ENCODE measurements around the gene SYT1. TPM values are rescaled to one million over a fixed set of nuclear protein-coding genes. Genes with fewer than 3 reads are reported as not detected.

Gene SYT1
- total and polyA plus RNA-seq, 9 donors: 0.45 to 18.3 (median 9.7) TPM

DNA sequence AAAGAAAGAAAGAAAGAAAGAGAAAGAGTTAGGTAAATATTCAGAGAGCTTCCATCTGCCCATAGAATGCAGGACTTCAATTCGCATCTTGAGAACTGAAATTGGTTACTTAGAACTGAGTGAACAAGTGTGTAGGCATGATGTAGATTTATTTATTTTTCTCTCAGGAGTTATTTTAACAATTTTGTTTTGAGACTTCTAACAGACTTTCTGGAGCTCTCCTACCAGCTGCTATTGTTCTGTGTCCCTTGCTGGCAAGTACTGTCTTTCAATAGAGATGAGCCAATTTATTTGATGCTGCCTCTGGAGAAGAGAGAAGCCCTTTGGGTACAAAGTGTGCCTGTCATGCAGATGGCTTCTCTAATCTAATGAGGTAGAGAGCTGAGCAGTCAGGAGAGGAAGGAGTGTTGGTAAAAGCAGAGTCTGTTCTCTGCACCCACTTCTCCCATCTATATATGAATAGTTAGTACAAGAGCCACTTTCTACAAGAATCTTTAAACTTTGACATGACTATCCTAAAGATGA, 67.0 kb downstream of the SYT1 start:
- intact Hi-C loops (cut with DNase I): no loop called here
- no peak overlapping the region for H3K27ac ChIP-seq
- DNase-seq: no peak
- no peaks in the 10 kb centered on the region for H3K27me3 ChIP-seq
- no peak overlapping the region for H3K4me3 ChIP-seq
- no peaks in the 10 kb centered on the region for H3K4me1 ChIP-seq (ENCODE audit: insufficient read depth)
- TF ChIP-seq EP300 (IDR thresholded peaks at IDR 0.05) (no peak), POLR2A (IDR thresholded peaks at IDR 0.05) (no peak)
- TF ChIP-seq, protein P1, sequence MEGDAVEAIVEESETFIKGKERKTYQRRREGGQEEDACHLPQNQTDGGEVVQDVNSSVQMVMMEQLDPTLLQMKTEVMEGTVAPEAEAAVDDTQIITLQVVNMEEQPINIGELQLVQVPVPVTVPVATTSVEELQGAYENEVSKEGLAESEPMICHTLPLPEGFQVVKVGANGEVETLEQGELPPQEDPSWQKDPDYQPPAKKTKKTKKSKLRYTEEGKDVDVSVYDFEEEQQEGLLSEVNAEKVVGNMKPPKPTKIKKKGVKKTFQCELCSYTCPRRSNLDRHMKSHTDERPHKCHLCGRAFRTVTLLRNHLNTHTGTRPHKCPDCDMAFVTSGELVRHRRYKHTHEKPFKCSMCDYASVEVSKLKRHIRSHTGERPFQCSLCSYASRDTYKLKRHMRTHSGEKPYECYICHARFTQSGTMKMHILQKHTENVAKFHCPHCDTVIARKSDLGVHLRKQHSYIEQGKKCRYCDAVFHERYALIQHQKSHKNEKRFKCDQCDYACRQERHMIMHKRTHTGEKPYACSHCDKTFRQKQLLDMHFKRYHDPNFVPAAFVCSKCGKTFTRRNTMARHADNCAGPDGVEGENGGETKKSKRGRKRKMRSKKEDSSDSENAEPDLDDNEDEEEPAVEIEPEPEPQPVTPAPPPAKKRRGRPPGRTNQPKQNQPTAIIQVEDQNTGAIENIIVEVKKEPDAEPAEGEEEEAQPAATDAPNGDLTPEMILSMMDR (IDR thresholded peaks at IDR 0.05): no peak
- H3K36me3 ChIP-seq: no peaks in the 10 kb centered on the region
- no peaks in the 10 kb centered on the region for H3K9me3 ChIP-seq
- 82 to 100% (median 92%) methylated on average over 1 of the region's 1 CpG for WGBS, 3 donors

DNA sequence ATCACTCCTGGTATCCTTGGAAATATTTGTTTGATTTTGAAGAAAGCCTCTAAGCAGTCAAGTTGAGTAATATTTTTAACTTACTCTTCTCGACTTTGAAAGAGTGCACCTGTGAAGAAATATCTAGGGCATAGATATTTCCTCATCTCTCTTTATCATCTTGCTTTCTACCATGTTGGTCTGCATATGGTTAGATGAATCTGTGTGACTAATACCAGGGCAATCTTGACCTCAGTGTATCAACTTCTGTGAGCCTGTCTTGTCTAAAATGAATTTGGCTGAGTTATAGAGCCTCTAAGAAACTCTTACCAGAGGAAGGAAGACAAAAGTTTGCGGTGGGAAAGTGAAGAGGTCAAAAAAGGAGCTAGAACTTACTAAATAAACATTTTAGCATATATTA, 68.4 kb downstream of the SYT1 start:
- H3K4me1 ChIP-seq (ENCODE audit: insufficient read depth): no peaks in the 10 kb centered on the region
- no peak for DNase-seq
- H3K27me3 ChIP-seq: no peaks in the 10 kb centered on the region
- whole genome bisulfite sequencing, 3 donors: 82 to 91% (median 86%) methylated on average over 2 of the region's 2 CpGs
- no peak overlapping the region for H3K4me3 ChIP-seq
- H3K36me3 ChIP-seq: no peaks in the 10 kb centered on the region
- H3K9me3 ChIP-seq: no peaks in the 10 kb centered on the region
- no peak overlapping the region for H3K27ac ChIP-seq
- intact Hi-C loops (cut with DNase I): no loop called here
- no peak for TF ChIP-seq EP300 (IDR thresholded peaks at IDR 0.05)
- no peak for TF ChIP-seq POLR2A (IDR thresholded peaks at IDR 0.05)
- TF ChIP-seq, protein P1 (IDR thresholded peaks at IDR 0.05): no peak

DNA sequence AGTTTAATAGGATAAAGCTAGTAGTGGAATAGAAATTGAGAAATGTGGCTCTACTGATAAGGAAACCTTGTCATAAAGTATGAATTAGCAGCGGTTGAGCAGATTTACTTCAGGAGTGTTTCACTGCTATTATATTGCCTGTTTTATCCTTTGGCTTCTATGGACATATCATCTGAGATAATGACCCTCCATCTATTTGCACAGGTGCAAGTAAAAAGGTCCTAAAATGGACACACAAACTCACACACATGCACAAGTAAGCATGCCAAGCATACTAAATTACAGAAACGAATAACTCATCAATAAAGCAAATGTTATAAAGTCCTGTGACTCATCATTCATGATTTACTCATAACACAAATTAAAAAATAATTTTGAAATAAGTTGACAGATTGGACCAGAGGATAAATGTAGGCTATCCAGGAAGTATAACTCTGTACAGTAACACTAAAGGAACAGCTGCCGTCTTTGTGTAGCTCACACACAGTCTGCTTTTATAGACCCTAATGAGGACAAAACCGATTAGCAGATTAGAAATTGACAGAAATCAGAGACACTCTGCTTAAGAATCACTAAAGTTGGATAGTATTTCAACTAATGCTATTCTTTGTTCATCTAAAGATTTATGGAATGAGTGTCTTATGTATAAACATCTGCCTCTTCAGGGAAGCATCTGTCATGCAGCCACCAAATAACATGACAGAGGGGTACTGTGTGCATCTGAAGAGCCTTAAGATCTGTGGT, 73.9 kb downstream of the SYT1 start:
- WGBS, 3 donors: 81 to 84% (median 84%) methylated on average over 4 of the region's 4 CpGs
- no peaks in the 10 kb centered on the region for H3K9me3 ChIP-seq
- no peaks in the 10 kb centered on the region for H3K36me3 ChIP-seq
- TF ChIP-seq EP300 (IDR thresholded peaks at IDR 0.05) (no peak), POLR2A (IDR thresholded peaks at IDR 0.05) (no peak)
- TF ChIP-seq, protein P1 (IDR thresholded peaks at IDR 0.05): no peak
- DNase-seq: no peak
- no peak overlapping the region for H3K4me3 ChIP-seq
- H3K27me3 ChIP-seq: no peaks in the 10 kb centered on the region
- H3K27ac ChIP-seq: no peak overlapping the region
- H3K4me1 ChIP-seq (ENCODE audit: insufficient read depth): no peaks in the 10 kb centered on the region
- intact Hi-C loops (cut with DNase I): no loop called here

DNA sequence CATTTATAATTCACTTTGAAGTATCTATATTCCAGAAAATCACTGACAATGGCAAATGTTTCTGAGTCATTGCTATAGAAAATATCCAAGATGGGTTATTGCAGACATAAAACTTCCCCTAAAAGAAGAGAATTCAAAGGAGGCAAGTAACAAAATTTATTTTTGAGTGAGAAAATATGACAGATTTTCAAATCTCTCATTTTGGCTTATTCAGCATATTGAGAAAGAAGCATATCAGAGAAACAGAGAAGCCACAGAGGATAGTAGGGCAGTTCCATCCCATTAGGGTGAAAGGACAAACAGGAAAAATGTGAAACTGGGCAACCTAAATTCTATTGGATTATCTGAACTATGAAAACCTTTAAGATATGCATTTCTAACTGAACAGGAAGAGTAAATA, 85.0 kb downstream of the SYT1 start:
- Histone ChIP-seq H3K36me3 (no peaks in the 10 kb centered on the region), H3K27me3 (no peaks in the 10 kb centered on the region), H3K9me3 (no peaks in the 10 kb centered on the region), H3K4me1 (ENCODE audit: insufficient read depth) (no peaks in the 10 kb centered on the region), H3K4me3 (no peak overlapping the region), H3K27ac (no peak overlapping the region)
- DNase-seq: no peak
- TF ChIP-seq POLR2A (IDR thresholded peaks at IDR 0.05) (no peak), EP300 (IDR thresholded peaks at IDR 0.05) (no peak)
- TF ChIP-seq, protein P1 (IDR thresholded peaks at IDR 0.05): no peak
- intact Hi-C loops (cut with DNase I): no loop called here
